ENCODE results near the gene LITAFD. TPM values are rescaled to one million over a fixed set of nuclear protein-coding genes. Genes with fewer than 3 reads are reported as not detected.
A peak's percentile ranks its signal among the peaks of the same experiment; 100 is the strongest.

Gene LITAFD
- total and polyA plus RNA-seq, 10 of the 15 experiments (the other 5 are each of a cell fraction or from before 2014, with no cell fraction given) = not detected

GRCh38 chr16:8847145-8847544 lies 35.0 kb upstream of the LITAFD start (continued):
- TF ChIP-seq TCF3 (IDR thresholded peaks at IDR 0.05; ENCODE audit: borderline replicate concordance, insufficient read depth, low read depth, low read length) = no peak
- no peak for TF ChIP-seq REST (IDR thresholded peaks at IDR 0.05; ENCODE audit: low read depth, low read length)
- TF ChIP-seq PML (IDR thresholded peaks at IDR 0.05; ENCODE audit: low read length) = no peak
- TF ChIP-seq PRDM15 (CRISPR knock-in tag; IDR thresholded peaks at IDR 0.05) = no peak

GRCh38 chr16:8847623-8848022 lies 34.5 kb upstream of the LITAFD start:
- no peaks in the 10 kb centered on the region for H3K27me3 ChIP-seq (replicated peaks in 1 of 2; ENCODE audit: control insufficient read depth in 2 of 2, insufficient read depth in 2 of 2, low read length in 1 of 2)
- WGBS (ENCODE audit: insufficient coverage, insufficient replicate concordance, low lambda C conversion rate, missing lambda C conversion rate) = 93% methylated on average over 15 of the region's 15 CpGs
- SMC1A ChIA-PET (ENCODE audit: uncharacterized antibody, unreplicated experiment) = no interaction called here

More at GRCh38 chr16:8847623-8848022, 34.5 kb upstream of the LITAFD start:
- no TSS peak for BruUV-seq (replicated peaks)
- ATAC-seq = no peak
- H3K36me3 ChIP-seq (ENCODE audit: control insufficient read depth in 2 of 2, insufficient read depth in 2 of 2, low read length in 1 of 2) = peaks cover 37 to 44% of the 10 kb centered on the region in 2 experiments
- DNase-seq (ENCODE audit: low read depth, low spot score) = no peak
- POLR2A ChIA-PET = no interaction called here
- intact Hi-C loops (cut with micrococcal nuclease; ENCODE audit: unreplicated experiment) (no loop called here), in situ Hi-C loops (cut with MboI) (no loop called here)
- H3K4me3 ChIP-seq = no peak overlapping the region
- H3K27ac ChIP-seq (ENCODE audit: control insufficient read depth, insufficient read depth) = no peak overlapping the region
- H2AFZ ChIP-seq (ENCODE audit: control insufficient read depth, low read depth, low read length) = no peak overlapping the region
- H4K20me1 ChIP-seq (ENCODE audit: control insufficient read depth, insufficient read depth) = no peaks in the 10 kb centered on the region; the same call in none of the 2 replicates
- RAD21 ChIA-PET (ENCODE audit: unreplicated experiment) = no interaction called here
- no peaks in the 10 kb centered on the region; the same call in 1 of the 2 replicates for H3K4me1 ChIP-seq (ENCODE audit: control insufficient read depth, insufficient read depth, low read length)
- H3K9me3 ChIP-seq (replicated peaks; ENCODE audit: control insufficient read depth, insufficient read depth, low read length) = no peaks in the 10 kb centered on the region
- CTCF ChIA-PET = no interaction called here
- FAIRE-seq = no peak
- no peak overlapping the region for H3K4me2 ChIP-seq (ENCODE audit: control insufficient read depth, insufficient read depth)
- TF ChIP-seq PML (IDR thresholded peaks at IDR 0.05; ENCODE audit: low read length) (no peak), POLR2A (IDR thresholded peaks at IDR 0.05; ENCODE audit: low read depth, low read length) (peak; percentile 25; the same call in 1 of the 2 replicates), SP1 (IDR thresholded peaks at IDR 0.05; ENCODE audit: low read depth, low read length) (no peak), PKNOX1 (IDR thresholded peaks at IDR 0.05) (no peak)
- no peak overlapping the region for H3K9ac ChIP-seq (ENCODE audit: control insufficient read depth, insufficient read depth, low read length)
- no peaks in the 10 kb centered on the region for H3K79me2 ChIP-seq (ENCODE audit: control insufficient read depth, insufficient read depth, low read length)
